SKM-1 (cell line): Measurements from ENCODE around the gene PCP4L1.
"Not testable (repeated sequence)": the region's sequence is repeated elsewhere in the genome, so short reads cannot be mapped to it uniquely, and the experiment has no call there.

ENCODE experiments used
- DNase-seq: peaks from one replicate; lab custom pipeline; 2025; ENCODE audit not compliant: unreplicated experiment; lab: John Stamatoyannopoulos, UW

PCP4L1 gene

GRCh38 chr1:161258439-161259344, at the start of gene PCP4L1:
Gene PCP4L1, plus strand, starts transcription at chr1:161258745. Its CDS starts 230 bp downstream, at chr1:161258975.
- no peak for DNase-seq

- DNase-seq: peak; percentile 83
These were observed 48.6 kb upstream of the PCP4L1 start for GRCh38 chr1:161209790-161210409.

- DNase-seq: peak; percentile 75
These were observed 44.2 kb upstream of the PCP4L1 start for GRCh38 chr1:161214369-161214768.

- peak; percentile 84 for DNase-seq
These were observed 43.5 kb upstream of the PCP4L1 start, which contains the start of gene FCER1G for GRCh38 chr1:161215076-161215475. Gene FCER1G, plus strand, starts transcription at chr1:161215295. Its CDS starts 27 bp downstream, at chr1:161215322.

GRCh38 chr1:161216945-161217712, 41.4 kb upstream of the PCP4L1 start:
- DNase-seq: peak; percentile 97

GRCh38 chr1:161217831-161218230, 40.7 kb upstream of the PCP4L1 start:
- no peak for DNase-seq

- no peak for DNase-seq
These were observed 40.1 kb upstream of the PCP4L1 start for GRCh38 chr1:161218301-161219077.

- no peak for DNase-seq
These were observed 39.3 kb upstream of the PCP4L1 start for GRCh38 chr1:161219078-161219892.

- no peak for DNase-seq
These were observed 38.5 kb upstream of the PCP4L1 start for GRCh38 chr1:161220002-161220401.

GRCh38 chr1:161222175-161223019, 36.1 kb upstream of the PCP4L1 start:
- DNase-seq: no peak

GRCh38 chr1:161223805-161224694, 34.5 kb upstream of the PCP4L1 start:
- DNase-seq: no peak

- DNase-seq: not testable (repeated sequence)
These were observed 33.9 kb upstream of the PCP4L1 start for GRCh38 chr1:161224695-161225087.

- DNase-seq: no peak
These were observed 33.4 kb upstream of the PCP4L1 start for GRCh38 chr1:161225178-161225533.

GRCh38 chr1:161225534-161226319, 32.8 kb upstream of the PCP4L1 start, which contains the start of gene TOMM40L:
Gene TOMM40L, plus strand, starts transcription at chr1:161226060. Its CDS starts 430 bp downstream, at chr1:161226490.
- DNase-seq: peak; percentile 100

- no peak for DNase-seq
These were observed 32.2 kb upstream of the PCP4L1 start for GRCh38 chr1:161226320-161226711.

- DNase-seq: no peak
These were observed 31.8 kb upstream of the PCP4L1 start for GRCh38 chr1:161226759-161227158.
